ENCODE measurements around the gene XXYLT1.

DNA sequence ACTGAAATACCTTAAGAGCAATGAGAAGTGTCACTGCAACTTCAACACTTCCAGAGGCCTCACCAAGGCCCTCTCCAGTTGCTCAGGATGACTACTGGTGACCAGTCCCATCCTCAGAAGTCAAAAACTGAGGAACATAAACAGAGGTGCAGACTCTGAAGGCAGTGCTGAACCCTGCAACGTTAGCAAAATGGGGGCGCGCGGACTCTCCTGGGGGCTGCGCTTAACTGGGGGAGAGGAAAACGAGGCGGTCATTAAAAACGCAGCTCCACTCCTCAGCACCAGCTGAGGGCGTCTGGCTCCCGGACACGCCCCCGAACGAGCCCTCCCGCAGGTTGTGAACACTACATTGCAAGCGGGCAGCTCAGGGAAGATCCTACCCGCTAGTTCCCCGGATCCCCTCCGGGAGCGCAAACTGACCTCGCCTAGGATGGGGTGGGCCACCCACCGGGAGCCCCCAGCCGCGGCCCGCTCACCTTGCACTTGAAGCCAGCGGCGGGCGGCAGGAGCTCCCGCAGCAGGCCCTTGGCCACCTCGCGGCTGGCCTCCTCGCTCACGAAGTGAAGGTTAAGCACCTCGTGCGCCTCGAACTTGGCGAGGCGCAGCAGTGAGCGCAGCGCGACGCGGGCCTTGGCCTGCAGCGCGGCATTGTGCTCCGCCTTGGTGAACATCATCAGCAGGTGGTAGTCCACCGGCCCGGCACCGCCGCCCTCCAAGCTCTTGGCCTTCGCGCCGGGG, 711 bp downstream of the XXYLT1 start:
- TF ChIP-seq, protein P1, sequence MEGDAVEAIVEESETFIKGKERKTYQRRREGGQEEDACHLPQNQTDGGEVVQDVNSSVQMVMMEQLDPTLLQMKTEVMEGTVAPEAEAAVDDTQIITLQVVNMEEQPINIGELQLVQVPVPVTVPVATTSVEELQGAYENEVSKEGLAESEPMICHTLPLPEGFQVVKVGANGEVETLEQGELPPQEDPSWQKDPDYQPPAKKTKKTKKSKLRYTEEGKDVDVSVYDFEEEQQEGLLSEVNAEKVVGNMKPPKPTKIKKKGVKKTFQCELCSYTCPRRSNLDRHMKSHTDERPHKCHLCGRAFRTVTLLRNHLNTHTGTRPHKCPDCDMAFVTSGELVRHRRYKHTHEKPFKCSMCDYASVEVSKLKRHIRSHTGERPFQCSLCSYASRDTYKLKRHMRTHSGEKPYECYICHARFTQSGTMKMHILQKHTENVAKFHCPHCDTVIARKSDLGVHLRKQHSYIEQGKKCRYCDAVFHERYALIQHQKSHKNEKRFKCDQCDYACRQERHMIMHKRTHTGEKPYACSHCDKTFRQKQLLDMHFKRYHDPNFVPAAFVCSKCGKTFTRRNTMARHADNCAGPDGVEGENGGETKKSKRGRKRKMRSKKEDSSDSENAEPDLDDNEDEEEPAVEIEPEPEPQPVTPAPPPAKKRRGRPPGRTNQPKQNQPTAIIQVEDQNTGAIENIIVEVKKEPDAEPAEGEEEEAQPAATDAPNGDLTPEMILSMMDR (IDR thresholded peaks at IDR 0.05), result no peak
- no peak for TF ChIP-seq EZH2phosphoT487 (IDR thresholded peaks at IDR 0.05)
- no peak for TF ChIP-seq EZH2 (IDR thresholded peaks at IDR 0.05)
